GM12875 (cell line): ENCODE results near the gene SLCO1C1.

Experiments
- H3K4me3 ChIP-seq: one replicate; pipeline ENCODE4 v1.5.1; 2011; ENCODE audit warnings: low read depth, low read length, control low read depth
- CTCF ChIP-seq: IDR thresholded peaks from 2 replicates; pipeline ENCODE4 v1.5.1; 2011; ENCODE audit warnings: low read depth, mild to moderate bottlenecking, control low read depth, inconsistent platforms, low read length, moderate library complexity, borderline replicate concordance; ENCODE audit not compliant: insufficient read depth

Gene SLCO1C1

GRCh38 chr12:20701106-20701505, 6.0 kb downstream of the SLCO1C1 start:
- no peak overlapping the region for H3K4me3 ChIP-seq
- TF ChIP-seq CTCF: no peak

- no peak for TF ChIP-seq CTCF
- H3K4me3 ChIP-seq: no peak overlapping the region
Measured at GRCh38 chr12:20704860-20705259, 9.7 kb downstream of the SLCO1C1 start.

- no peak overlapping the region for H3K4me3 ChIP-seq
- no peak for TF ChIP-seq CTCF
Measured at GRCh38 chr12:20711846-20712245, 16.7 kb downstream of the SLCO1C1 start.

- no peak for TF ChIP-seq CTCF
- H3K4me3 ChIP-seq: no peak overlapping the region
Measured at GRCh38 chr12:20716037-20716436, 20.9 kb downstream of the SLCO1C1 start.

GRCh38 chr12:20716985-20717384, 21.9 kb downstream of the SLCO1C1 start:
- no peak overlapping the region for H3K4me3 ChIP-seq
- TF ChIP-seq CTCF: no peak

- TF ChIP-seq CTCF: no peak
- H3K4me3 ChIP-seq: no peak overlapping the region
Measured at GRCh38 chr12:20718294-20718693, 23.2 kb downstream of the SLCO1C1 start.

- no peak for TF ChIP-seq CTCF
Measured at GRCh38 chr12:20722142-20722541, 27.0 kb downstream of the SLCO1C1 start.

More at GRCh38 chr12:20722142-20722541, 27.0 kb downstream of the SLCO1C1 start:
- H3K4me3 ChIP-seq: no peak overlapping the region
